ENCODE results near the gene CDKAL1. TPM values are rescaled to one million over a fixed set of nuclear protein-coding genes. Genes with fewer than 3 reads are reported as not detected.

The CDKAL1 gene
- total and polyA plus RNA-seq, 2 of the 8 experiments (the other 6 are each of a cell fraction or from before 2014, with no cell fraction given), result 8.4 to 24.6 TPM

- Histone ChIP-seq H3K56ac (replicated peaks; ENCODE audit: insufficient read length, low read depth, low read length) (no peak overlapping the region), H4K5ac (ENCODE audit: insufficient read length, low read depth, low read length) (no peak overlapping the region), H3K14ac (ENCODE audit: insufficient read length) (no peak overlapping the region), H4K8ac (ENCODE audit: extremely low read depth, insufficient read depth, low read length) (no peak overlapping the region), H2BK12ac (ENCODE audit: low read depth, low read length) (no peak overlapping the region), H3K9ac (replicated peaks in 1 of 4; ENCODE audit: extremely low read depth in 1 of 4, low read depth in 3 of 4, low read length in 3 of 4) (no peak overlapping the region), H2BK5ac (ENCODE audit: low read depth, low read length) (no peak overlapping the region), H2BK120ac (replicated peaks; ENCODE audit: low read depth, low read length) (no peak overlapping the region), H3K4me2 (ENCODE audit: insufficient read depth in 1 of 2, low read depth in 2 of 2, low read length in 2 of 2) (no peak overlapping the region), H2AK5ac (ENCODE audit: low read depth, low read length) (no peak overlapping the region), H2BK20ac (ENCODE audit: low read length) (no peak overlapping the region), H3K27me3 (replicated peaks in 1 of 4; ENCODE audit: control insufficient read depth in 3 of 4, extremely low read depth in 1 of 4, insufficient read depth in 3 of 4, low read length in 3 of 4) (no peaks in the 10 kb centered on the region), H4K20me1 (replicated peaks in 1 of 2; ENCODE audit: control insufficient read depth in 1 of 2, insufficient read depth in 2 of 2, low read length in 2 of 2) (no peaks in the 10 kb centered on the region), H3K23me2 (ENCODE audit: low read depth, low read length) (no peaks in the 10 kb centered on the region), H3K4me3 (ENCODE audit: extremely low read depth in 1 of 4, insufficient read depth in 2 of 4, low read depth in 3 of 4, low read length in 4 of 4) (no peak overlapping the region), H4K91ac (replicated peaks; ENCODE audit: insufficient read length, low read length) (no peak overlapping the region), H3K18ac (ENCODE audit: extremely low read depth, low read length) (no peak overlapping the region), H3K79me1 (ENCODE audit: low read depth, low read length) (no peaks in the 10 kb centered on the region), H3K36me3 (ENCODE audit: control insufficient read depth in 2 of 4, insufficient read depth in 4 of 4, low read length in 3 of 4) (no peaks in the 10 kb centered on the region), H3K23ac (ENCODE audit: insufficient read length) (no peak overlapping the region), H3K9me3 (ENCODE audit: insufficient read depth in 2 of 2, low read depth in 1 of 2, low read length in 1 of 2) (no peaks in the 10 kb centered on the region), H2AFZ (ENCODE audit: low read length) (no peak overlapping the region), H2BK15ac (ENCODE audit: low read length) (no peak overlapping the region), H3K79me2 (ENCODE audit: control insufficient read depth in 1 of 2, insufficient read depth in 2 of 2, low read length in 2 of 2) (no peaks in the 10 kb centered on the region), H3K4me1 (replicated peaks in 1 of 4; ENCODE audit: control insufficient read depth in 3 of 4, insufficient read depth in 4 of 4, low read length in 3 of 4) (peaks cover 0 to 14% (median 0%) of the 10 kb centered on the region in 4 experiments; a peak in 3 of 7 replicates), H3K4ac (replicated peaks; ENCODE audit: insufficient read length, low read depth, low read length) (no peak overlapping the region), H3K27ac (ENCODE audit: low read depth, low read length) (no peak overlapping the region)
- FAIRE-seq (no peak), DNase-seq (ENCODE audit: low read depth in 1 of 2, low spot score in 2 of 2) (no peak)
- WGBS, 2 experiments (ENCODE audit: extremely low coverage in 1 of 2, insufficient coverage in 1 of 2, insufficient read length in 1 of 2, insufficient replicate concordance in 2 of 2, low coverage in 1 of 2, low lambda C conversion rate in 2 of 2, missing lambda C conversion rate in 1 of 2), result 84% methylated on average over 2 of the region's 2 CpGs; no CpG with 5 or more reads in 1 of the 2 experiments
- CTCF ChIA-PET (ENCODE audit: partially characterized antibody), result interaction anchor here (1.0 kb wide), 2 partner anchors 8 to 10 kb away, joined by 3 read pairs; no protein-coding TSS in a partner anchor
- POLR2A ChIA-PET (ENCODE audit: partially characterized antibody), result no interaction called here
- TF ChIP-seq CEBPB (IDR thresholded peaks at IDR 0.05; ENCODE audit: low read depth, low read length) (no peak), ASH2L (IDR thresholded peaks at IDR 0.05; ENCODE audit: low read length) (no peak), NRF1 (IDR thresholded peaks at IDR 0.05; ENCODE audit: low read depth, low read length) (no peak), TAF7 (optimal IDR thresholded peaks at IDR 0.05; ENCODE audit: borderline replicate concordance, low read depth, low read length) (no peak), RNF2 (IDR thresholded peaks at IDR 0.05; ENCODE audit: borderline replicate concordance, low read depth, low read length, missing control alignments, poor library complexity, severe bottlenecking) (no peak), ZNF274 (IDR thresholded peaks at IDR 0.05; ENCODE audit: borderline replicate concordance, extremely low read depth, low read length) (no peak), CHD1 (IDR thresholded peaks at IDR 0.05; ENCODE audit: low read depth, low read length) (no peak), SP1 (IDR thresholded peaks at IDR 0.05; ENCODE audit: low read depth, low read length) (no peak), TEAD4 (IDR thresholded peaks at IDR 0.05; ENCODE audit: low read depth, low read length) (no peak), BACH1 (IDR thresholded peaks at IDR 0.05; ENCODE audit: low read length) (no peak), KDM4A (IDR thresholded peaks at IDR 0.05; ENCODE audit: low read depth, low read length, severe bottlenecking) (no peak), RXRA (IDR thresholded peaks at IDR 0.05; ENCODE audit: insufficient read depth, low read depth, low read length) (no peak), USF2 (IDR thresholded peaks at IDR 0.05; ENCODE audit: low read length) (no peak), SIX5 (IDR thresholded peaks at IDR 0.05; ENCODE audit: low read depth, low read length) (no peak)
These were observed 580.9 kb downstream of the CDKAL1 start for GRCh38 chr6:21115111-21115510.

Data from H1 (cell line).